OCI-LY1 (cell line): ENCODE measurements around the gene SH2B2.
"Not testable (repeated sequence)": the region's sequence is repeated elsewhere in the genome, so short reads cannot be mapped to it uniquely, and the experiment has no call there.

Experiments
- H2AFZ ChIP-seq: fragments of 200-600 bp; sonication (generic), shearing (Covaris generic); 2 replicates; pipeline ENCODE4 v1.6.0; 2014; ENCODE audit warnings: antibody characterized with exemption, mild to moderate bottlenecking, low read length
- H3F3A ChIP-seq: fragments of 200-600 bp; sonication (generic), shearing (Covaris generic); 2 replicates; pipeline ENCODE4 v1.6.0; 2014; ENCODE audit warnings: mild to moderate bottlenecking, antibody characterized with exemption, low read length, moderate library complexity; ENCODE audit not compliant: insufficient read depth
- H3K27ac ChIP-seq: fragments of 200-600 bp; sonication (generic); 2 replicates; pipeline ENCODE4 v1.5.1; 2014; ENCODE audit warnings: low read length, mixed run types, mild to moderate bottlenecking, low read depth; ENCODE audit not compliant: poor library complexity, severe bottlenecking
- H3K27me3 ChIP-seq: fragments of 200-600 bp; sonication (generic); 2 replicates; pipeline ENCODE4 v1.6.0; 2014; ENCODE audit warnings: antibody characterized with exemption, mild to moderate bottlenecking, low read length, moderate library complexity; ENCODE audit not compliant: insufficient read depth
- H3K36me3 ChIP-seq: fragments of 200-600 bp; sonication (generic); 2 replicates; pipeline ENCODE4 v1.6.1; 2014; ENCODE audit warnings: mild to moderate bottlenecking, antibody characterized with exemption, low read length, moderate library complexity, mixed read lengths; ENCODE audit not compliant: insufficient read depth
- H3K4me1 ChIP-seq: fragments of 200-600 bp; sonication (generic); 2 replicates; pipeline ENCODE4 v1.5.1; 2014; ENCODE audit warnings: mild to moderate bottlenecking, low read length, moderate library complexity; ENCODE audit not compliant: insufficient read depth, severe bottlenecking
- H3K4me2 ChIP-seq: fragments of 200-600 bp; sonication (generic), shearing (Covaris generic); 2 replicates; pipeline ENCODE4 v1.6.1; 2014; ENCODE audit warnings: low read length
- H3K4me3 ChIP-seq: fragments of 200-600 bp; sonication (generic); 2 replicates; pipeline ENCODE4 v1.5.1; 2014; ENCODE audit warnings: low read length, low read depth, mild to moderate bottlenecking, mixed read lengths; ENCODE audit not compliant: poor library complexity, severe bottlenecking
- H3K79me2 ChIP-seq: fragments of 200-600 bp; shearing (Covaris generic); 2 replicates; pipeline ENCODE4 v1.6.1; 2016; ENCODE audit warnings: mixed run types, low read length, mixed read lengths; ENCODE audit not compliant: insufficient read depth
- H3K9ac ChIP-seq: fragments of 200-600 bp; sonication (generic), shearing (Covaris generic); 2 replicates; pipeline ENCODE4 v1.6.1; 2014; ENCODE audit warnings: mild to moderate bottlenecking, low read length, mixed read lengths
- H3K9me2 ChIP-seq: fragments of 200-600 bp; sonication (generic), shearing (Covaris generic); 2 replicates; pipeline ENCODE4 v1.6.1; 2014; ENCODE audit warnings: low read depth, mild to moderate bottlenecking, low read length, mixed read lengths
- H3K9me3 ChIP-seq: fragments of 200-600 bp; shearing (Covaris generic); 2 replicates; pipeline ENCODE4 v1.6.1; 2014; ENCODE audit warnings: low read length, mixed read lengths
- H4K20me1 ChIP-seq: fragments of 200-600 bp; sonication (generic), shearing (Covaris generic); 2 replicates; pipeline ENCODE4 v1.6.0; 2016; ENCODE audit warnings: mild to moderate bottlenecking, low read length; ENCODE audit not compliant: insufficient read depth

Gene SH2B2

GRCh38 chr7:102330666-102331460, 44.2 kb downstream of the SH2B2 start:
- H4K20me1 ChIP-seq, H3K27me3 ChIP-seq, H3F3A ChIP-seq, H3K79me2 ChIP-seq, H3K9me3 ChIP-seq, H3K9me2 ChIP-seq, H2AFZ ChIP-seq: not testable (repeated sequence)
- Histone ChIP-seq H3K4me1 (peaks cover 88% of the 10 kb centered on the region), H3K4me3 (peak overlapping the region; percentile 84), H3K9ac (peak overlapping the region; percentile 71), H3K27ac (peak overlapping the region; percentile 99), H3K36me3 (peaks cover 14% of the 10 kb centered on the region), H3K4me2 (peak overlapping the region; percentile 95)

- Histone ChIP-seq H3K4me1 (peaks cover 88% of the 10 kb centered on the region), H3K4me2 (peak overlapping the region; percentile 23; the same call in 1 of the 2 replicates), H3K27ac (peak overlapping the region; percentile 98)
- not testable (repeated sequence) for H3K4me3 ChIP-seq, H3K9ac ChIP-seq, H3K9me3 ChIP-seq, H3F3A ChIP-seq, H4K20me1 ChIP-seq, H3K36me3 ChIP-seq, H3K27me3 ChIP-seq, H3K9me2 ChIP-seq, H2AFZ ChIP-seq, H3K79me2 ChIP-seq
These were observed 48.9 kb downstream of the SH2B2 start for GRCh38 chr7:102335574-102335973.

GRCh38 chr7:102337002-102337401, 50.3 kb downstream of the SH2B2 start:
- not testable (repeated sequence) for H3K9me2 ChIP-seq

GRCh38 chr7:102337420-102337819, 50.8 kb downstream of the SH2B2 start:
- H3K4me1 ChIP-seq, result peaks cover 80% of the 10 kb centered on the region
- H2AFZ ChIP-seq, H4K20me1 ChIP-seq, H3K9me3 ChIP-seq, H3F3A ChIP-seq, H3K79me2 ChIP-seq, H3K9me2 ChIP-seq, H3K36me3 ChIP-seq, H3K27me3 ChIP-seq: not testable (repeated sequence)
- H3K4me2 ChIP-seq, result peak overlapping the region; percentile 72
- peak overlapping the region; percentile 98 for H3K27ac ChIP-seq
- peak overlapping the region; percentile 51 for H3K4me3 ChIP-seq
- peak overlapping the region; percentile 73 for H3K9ac ChIP-seq

More at GRCh38 chr7:102337002-102337401, 50.3 kb downstream of the SH2B2 start:
- not testable (repeated sequence) for H3F3A ChIP-seq, H3K27me3 ChIP-seq, H4K20me1 ChIP-seq, H3K36me3 ChIP-seq, H3K9me3 ChIP-seq, H2AFZ ChIP-seq, H3K79me2 ChIP-seq
- Histone ChIP-seq H3K4me2 (peak overlapping the region; percentile 72), H3K9ac (peak overlapping the region; percentile 73), H3K4me3 (peak overlapping the region; percentile 51), H3K4me1 (peaks cover 84% of the 10 kb centered on the region), H3K27ac (peak overlapping the region; percentile 98)

- H3K9ac ChIP-seq, result peak overlapping the region; percentile 63
- peak overlapping the region; percentile 57 for H3K4me2 ChIP-seq
- not testable (repeated sequence) for H4K20me1 ChIP-seq
These were observed 54.1 kb downstream of the SH2B2 start for GRCh38 chr7:102340599-102341368.

GRCh38 chr7:102346983-102347382, 60.3 kb downstream of the SH2B2 start:
- H3F3A ChIP-seq, H3K4me3 ChIP-seq, H3K27ac ChIP-seq, H3K9me2 ChIP-seq, H3K4me1 ChIP-seq, H3K9ac ChIP-seq, H3K9me3 ChIP-seq, H3K79me2 ChIP-seq, H4K20me1 ChIP-seq, H3K36me3 ChIP-seq, H3K27me3 ChIP-seq, H2AFZ ChIP-seq, H3K4me2 ChIP-seq: not testable (repeated sequence)

More at GRCh38 chr7:102340599-102341368, 54.1 kb downstream of the SH2B2 start:
- not testable (repeated sequence) for H2AFZ ChIP-seq, H3K36me3 ChIP-seq, H3K9me3 ChIP-seq, H3F3A ChIP-seq, H3K9me2 ChIP-seq, H3K79me2 ChIP-seq, H3K27me3 ChIP-seq
- Histone ChIP-seq H3K4me1 (peaks cover 58% of the 10 kb centered on the region), H3K4me3 (peak overlapping the region; percentile 33), H3K27ac (peak overlapping the region; percentile 98)

GRCh38 chr7:102356344-102356743, 69.7 kb downstream of the SH2B2 start, which contains the start of gene SPDYE6:
TSS of gene SPDYE6 (minus strand) at chr7:102356444. CDS start at chr7:102356023, 421 bp downstream.
- H3K4me2 ChIP-seq, H3K9ac ChIP-seq, H3K9me3 ChIP-seq, H3K4me1 ChIP-seq, H2AFZ ChIP-seq, H3K79me2 ChIP-seq, H3K36me3 ChIP-seq, H4K20me1 ChIP-seq, H3K27me3 ChIP-seq, H3K4me3 ChIP-seq, H3K27ac ChIP-seq, H3F3A ChIP-seq, H3K9me2 ChIP-seq: not testable (repeated sequence)
